Stimulated activated CD4-positive, alpha-beta T cell treated with anti-CD3 and anti-CD28 coated beads, TNF-alpha, amount 100 ng/mL, for 4 hours (primary cell): ENCODE measurements around the gene TPST1.
"Not testable (repeated sequence)": the region's sequence is repeated elsewhere in the genome, so short reads cannot be mapped to it uniquely, and the experiment has no call there.

ENCODE experiments used
- DNase-seq, 3 experiments: peaks; one replicate each; pipeline ENCODE4 v3.0.0-alpha.2; 2020; ENCODE audit warnings: low read depth in 3 of 3

TPST1 gene

DNA sequence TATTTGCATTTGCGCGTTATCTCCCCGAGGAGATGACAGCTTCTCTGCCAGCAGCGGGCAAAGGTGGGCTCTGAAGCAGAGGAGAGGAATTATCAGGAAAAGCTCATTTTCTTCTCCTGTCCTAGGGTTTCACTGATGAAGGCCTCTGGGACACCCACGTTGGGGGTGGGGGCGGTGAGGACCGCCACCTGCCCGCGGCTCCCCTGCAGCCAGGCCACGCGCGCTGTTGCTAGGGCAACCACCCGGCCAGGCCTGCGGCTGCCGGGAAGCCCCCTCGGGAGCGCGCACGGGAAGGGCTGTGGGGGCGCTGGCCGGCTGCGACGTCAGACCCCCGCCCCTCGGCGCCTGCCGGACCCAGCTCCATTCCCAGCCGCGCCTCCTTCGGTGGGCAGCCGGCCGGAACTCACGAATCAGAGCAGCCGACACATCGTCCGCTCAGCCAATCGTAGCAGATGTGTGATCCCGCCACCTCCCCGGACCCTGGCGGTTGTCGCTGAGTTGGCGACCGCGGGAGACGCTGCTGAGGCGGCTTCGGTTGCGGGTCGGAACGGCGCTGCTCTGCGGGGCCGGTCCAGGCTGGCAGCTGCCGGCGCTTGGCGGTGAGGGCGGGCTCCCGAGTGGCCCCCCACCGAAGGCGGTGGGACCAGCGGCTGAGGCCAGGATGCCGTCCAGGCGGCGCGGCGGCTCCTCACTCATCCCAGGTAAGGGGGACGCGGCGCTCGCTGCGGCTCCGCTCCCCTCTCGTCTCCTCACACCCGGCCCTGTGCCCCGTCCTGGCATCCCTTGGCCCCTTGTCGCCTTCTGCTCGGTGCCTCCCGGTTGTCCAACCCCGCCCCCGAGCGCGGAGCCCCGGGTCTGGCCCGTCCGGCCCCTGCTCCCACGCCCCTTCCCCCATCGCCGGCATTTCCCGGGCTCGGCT lies at the start of gene TPST1:
Gene TPST1, plus strand, starts transcription at position 513 of the 919 bp plus-strand sequence. CDS start 35,092 bp downstream, outside the sequence.
- peak; percentile 51 to 66 (median 63) for DNase-seq

DNA sequence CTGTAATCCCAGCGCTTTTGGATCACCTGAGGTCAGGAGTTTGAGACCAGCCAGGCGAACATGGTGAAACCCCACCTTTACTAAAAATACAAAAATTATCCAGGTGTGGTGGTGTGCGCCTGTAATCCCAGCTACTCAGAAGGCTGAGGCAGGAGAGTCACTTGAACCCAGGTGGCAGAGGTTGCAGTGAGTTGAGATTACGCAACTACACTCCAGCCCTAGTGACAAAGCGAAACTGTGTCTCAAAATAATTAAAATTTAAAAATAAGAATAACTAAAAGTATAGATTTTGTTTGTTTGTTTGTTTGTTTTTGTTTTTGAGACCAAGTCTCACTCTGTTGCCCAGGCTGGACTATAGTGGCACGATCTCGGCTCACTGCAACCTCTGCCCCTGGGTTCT lies 49.1 kb upstream of the TPST1 start:
- not testable (repeated sequence) for DNase-seq

DNA sequence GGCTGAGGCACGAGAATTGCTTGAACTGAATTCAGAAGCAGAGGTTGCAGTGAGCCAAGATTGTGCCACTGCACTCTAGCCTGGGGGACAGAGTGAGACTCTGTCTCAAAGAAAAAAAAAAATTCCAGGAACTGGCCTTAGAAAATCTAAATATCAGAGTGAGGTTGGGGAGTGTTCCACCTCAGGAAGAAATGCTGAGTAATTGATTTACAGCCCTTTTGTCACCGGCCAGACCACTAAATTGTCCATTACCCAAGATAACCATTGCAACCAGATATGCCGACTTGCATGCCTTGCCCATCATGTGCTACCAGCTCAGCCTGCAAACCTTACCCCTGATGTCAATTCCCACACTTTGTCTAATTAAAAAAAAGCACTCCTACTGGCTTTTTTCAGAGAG lies 48.1 kb upstream of the TPST1 start:
- DNase-seq = no peak

DNA sequence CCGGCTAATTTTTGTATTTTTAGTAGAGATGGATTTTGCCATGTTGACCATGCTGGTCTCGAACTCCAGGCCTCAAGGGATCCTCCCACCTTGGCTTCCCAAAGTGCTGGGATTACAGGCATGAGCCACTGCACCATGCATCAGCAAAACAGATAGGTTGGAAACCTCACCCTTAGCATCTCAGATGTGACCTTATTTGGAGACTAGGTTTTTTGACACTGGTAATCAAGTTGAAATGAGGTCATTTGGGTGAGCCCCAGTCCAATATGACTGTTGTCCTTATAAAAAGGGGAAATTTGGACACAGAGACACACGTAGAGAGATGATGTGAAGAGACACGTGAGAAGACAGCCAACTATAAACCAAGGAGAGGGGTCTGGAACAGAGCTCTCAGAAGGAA lies 42.5 kb upstream of the TPST1 start:
- DNase-seq = no peak

GRCh38 chr7:66163186-66163610 lies 41.9 kb upstream of the TPST1 start:
- DNase-seq = no peak

GRCh38 chr7:66164356-66164755 lies 40.8 kb upstream of the TPST1 start:
- DNase-seq = no peak

DNA sequence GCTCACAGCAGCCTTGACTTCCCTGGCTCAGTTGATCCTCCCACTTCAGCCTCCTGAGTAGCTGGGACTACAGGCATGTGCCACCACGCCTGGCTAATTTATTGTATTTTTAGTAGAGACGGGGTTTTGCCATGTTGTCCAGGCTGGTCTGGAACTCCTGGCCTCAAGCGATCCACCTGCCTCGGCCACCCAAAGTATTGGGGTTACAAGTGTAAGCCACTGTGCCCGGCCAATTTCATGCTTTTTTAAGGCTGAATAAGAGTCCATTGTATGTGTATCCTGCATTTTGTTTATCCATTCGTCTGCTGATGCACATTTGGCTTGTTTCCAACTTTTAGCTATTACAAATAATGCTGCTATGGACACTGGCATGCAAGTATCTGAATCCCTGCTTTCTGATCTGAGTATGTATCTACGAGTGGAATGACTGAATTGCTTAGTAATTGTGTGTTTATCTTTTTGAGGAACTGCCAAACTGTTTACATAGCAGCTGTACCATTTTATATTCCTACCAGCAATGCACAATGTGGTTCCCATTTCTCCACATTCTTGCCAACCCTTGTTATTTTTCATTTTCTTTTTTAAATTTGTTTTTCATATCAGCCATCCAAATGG lies 37.3 kb upstream of the TPST1 start:
- no peak for DNase-seq

GRCh38 chr7:66169616-66170015 lies 35.5 kb upstream of the TPST1 start:
- DNase-seq = no peak

GRCh38 chr7:66170309-66171231 lies 34.6 kb upstream of the TPST1 start:
- DNase-seq = no peak

- DNase-seq = not testable (repeated sequence)
Measured at GRCh38 chr7:66172536-66173401, 32.4 kb upstream of the TPST1 start.

DNA sequence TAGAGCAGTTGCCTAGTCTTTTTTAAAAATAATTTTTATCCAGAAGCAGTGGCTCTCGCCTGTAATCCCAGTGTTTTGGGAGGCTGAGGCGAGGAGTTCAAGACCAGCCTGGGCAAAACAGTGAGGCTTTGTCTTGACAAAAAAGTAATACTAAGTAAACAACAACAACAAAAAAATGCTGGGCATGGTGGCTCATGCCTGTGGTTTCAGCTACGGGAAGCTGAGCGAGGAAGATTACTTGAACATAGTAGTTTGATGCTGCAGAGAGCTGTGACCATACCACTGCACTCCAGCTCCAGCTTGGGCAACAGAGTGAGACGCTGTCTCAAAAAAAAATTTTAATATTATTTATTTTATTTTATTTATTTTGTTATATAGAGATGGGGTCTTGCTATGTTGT lies 31.3 kb upstream of the TPST1 start:
- DNase-seq = no peak

GRCh38 chr7:66175006-66175405 lies 30.1 kb upstream of the TPST1 start:
- DNase-seq = not testable (repeated sequence)

GRCh38 chr7:66176914-66177313 lies 28.2 kb upstream of the TPST1 start:
- no peak for DNase-seq

DNA sequence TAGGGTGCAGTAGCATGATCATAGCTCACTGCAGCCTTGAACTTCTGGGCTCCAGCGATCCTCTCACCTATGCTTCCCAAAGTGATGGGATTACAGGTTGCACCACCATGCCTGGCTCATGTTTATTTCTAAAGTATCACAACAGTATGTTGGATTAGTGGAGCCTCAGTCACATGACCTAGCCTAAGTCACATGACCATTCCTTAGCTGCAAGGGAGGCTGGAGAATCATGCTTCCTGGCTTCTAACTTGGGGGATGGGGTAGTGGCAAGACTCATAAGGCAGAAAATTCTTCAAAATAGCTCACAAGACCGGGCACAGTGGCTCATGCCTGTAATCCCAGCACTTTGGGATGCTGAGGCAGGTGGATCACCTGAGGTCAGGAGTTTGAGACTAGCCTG lies 26.9 kb upstream of the TPST1 start:
- DNase-seq = no peak

DNA sequence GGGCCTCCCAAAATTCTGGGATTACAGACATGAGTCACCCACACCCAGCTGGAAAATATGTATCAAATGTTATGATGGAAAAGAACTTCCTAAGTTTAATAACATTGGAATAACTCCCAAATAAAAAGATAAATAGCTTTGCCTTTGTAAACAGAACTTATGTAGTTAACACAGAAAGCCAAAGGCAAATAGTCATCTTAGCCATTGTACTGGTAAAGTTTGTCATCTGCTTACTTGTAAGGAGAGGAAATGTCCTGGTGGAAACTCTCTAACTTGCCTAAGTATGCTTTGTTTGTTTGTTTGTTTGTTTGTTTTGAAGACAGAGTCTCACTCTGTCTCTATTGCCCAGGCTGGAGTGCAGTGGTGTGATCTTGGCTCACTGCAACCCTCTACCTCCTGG lies 23.8 kb upstream of the TPST1 start:
- no peak for DNase-seq

DNA sequence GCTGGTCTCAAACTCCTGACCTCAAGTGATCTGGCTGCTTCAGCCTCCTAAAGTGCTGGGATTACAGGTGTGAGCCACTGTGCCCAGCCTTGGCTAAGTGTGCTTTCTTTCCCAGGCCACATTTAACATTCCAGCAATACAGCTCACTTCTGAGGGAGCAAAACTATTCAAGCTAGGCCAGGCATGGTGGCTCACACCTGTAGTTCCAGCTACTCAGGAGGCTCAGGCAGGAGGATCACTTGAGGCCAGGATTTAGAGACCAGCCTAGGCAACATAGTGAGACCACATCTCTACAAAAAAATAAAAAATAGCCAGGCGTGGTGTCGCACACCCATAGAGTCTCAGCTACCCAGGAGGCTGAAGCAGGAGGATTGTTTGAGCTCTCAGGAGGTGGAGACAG lies 23.3 kb upstream of the TPST1 start:
- no peak for DNase-seq

- DNase-seq = no peak
Measured at GRCh38 chr7:66182920-66183319, 22.2 kb upstream of the TPST1 start.

- DNase-seq = no peak
Measured at GRCh38 chr7:66183700-66184099, 21.4 kb upstream of the TPST1 start.

DNA sequence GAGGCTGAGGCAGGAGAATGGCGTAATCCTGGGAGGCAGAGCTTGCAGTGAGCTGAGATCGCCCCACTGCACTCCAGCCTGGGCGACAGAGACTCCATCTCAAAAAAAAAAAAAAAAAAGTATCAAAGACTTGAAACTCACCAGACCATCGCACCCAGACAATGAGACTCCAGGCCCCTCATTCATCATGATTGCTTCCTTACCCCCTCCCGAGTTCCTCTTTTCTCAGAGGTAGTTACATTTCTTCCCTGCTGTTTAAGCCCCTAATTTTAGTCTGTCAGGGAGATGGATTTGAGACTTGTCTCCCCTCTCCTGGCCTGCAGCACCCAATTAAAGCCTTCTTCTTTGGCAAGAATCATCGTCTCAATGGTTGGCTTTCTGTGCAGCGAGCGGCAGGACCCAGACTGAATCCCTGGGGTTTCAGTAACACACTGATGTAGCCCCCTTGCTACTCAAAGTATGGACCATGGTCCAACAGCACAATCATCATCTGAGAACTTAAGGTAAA lies 19.4 kb upstream of the TPST1 start:
- no peak for DNase-seq

- no peak for DNase-seq
Measured at GRCh38 chr7:66186991-66187390, 18.1 kb upstream of the TPST1 start.

GRCh38 chr7:66187905-66188304 lies 17.2 kb upstream of the TPST1 start:
- no peak for DNase-seq
